ENCODE measurements around the gene CATSPERB.

Gene CATSPERB, protein sequence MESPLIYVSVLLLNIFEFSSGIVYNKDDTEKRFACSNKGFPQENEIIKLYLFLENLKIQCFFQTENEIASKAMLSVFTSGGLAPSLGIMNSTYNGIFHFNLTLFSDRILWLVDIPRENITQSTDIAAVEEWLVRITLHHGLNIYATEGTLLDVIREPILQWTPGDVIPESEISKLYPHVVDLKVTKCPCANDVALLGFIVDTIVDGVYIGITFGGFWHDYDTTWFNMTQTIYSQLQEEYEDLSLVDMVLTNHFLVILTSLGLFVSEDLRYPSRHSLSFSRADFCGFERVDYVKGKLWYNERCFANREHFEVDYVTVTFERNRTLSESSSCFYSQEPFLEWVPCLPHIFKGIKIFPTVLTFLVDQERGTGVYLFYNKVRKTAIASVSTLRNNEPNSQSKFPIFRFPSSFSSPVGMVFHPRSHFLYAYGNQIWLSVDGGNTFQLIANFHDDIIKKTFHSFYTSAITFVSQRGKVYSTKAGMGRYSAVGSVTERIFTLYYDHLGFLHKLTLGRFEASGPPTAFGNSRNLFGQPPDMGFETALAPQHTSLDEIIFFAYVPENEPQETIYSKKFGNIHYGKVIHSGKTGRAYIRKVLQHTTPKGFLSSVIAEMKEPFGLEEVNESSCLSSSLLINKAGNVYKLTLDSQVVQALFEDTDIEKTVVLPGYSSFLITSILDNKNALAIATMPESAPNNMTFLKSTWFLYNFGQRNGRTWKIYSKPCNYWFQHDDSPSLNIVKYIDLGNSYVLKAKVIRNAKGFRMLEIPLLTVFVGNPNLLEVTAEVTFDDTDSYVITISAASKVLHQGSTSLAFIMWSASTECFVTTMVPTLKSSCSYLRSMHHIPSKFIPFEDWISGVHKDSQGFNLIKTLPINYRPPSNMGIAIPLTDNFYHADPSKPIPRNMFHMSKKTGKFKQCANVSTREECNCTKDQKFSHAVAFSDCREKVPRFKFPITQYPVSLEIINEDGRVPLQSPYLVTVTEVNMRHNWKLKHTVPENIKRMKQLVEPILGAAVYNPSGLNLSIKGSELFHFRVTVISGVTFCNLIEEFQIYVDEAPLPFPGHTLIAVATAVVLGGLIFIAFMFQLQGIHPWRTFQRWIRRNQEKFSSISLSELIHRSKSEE

DNA sequence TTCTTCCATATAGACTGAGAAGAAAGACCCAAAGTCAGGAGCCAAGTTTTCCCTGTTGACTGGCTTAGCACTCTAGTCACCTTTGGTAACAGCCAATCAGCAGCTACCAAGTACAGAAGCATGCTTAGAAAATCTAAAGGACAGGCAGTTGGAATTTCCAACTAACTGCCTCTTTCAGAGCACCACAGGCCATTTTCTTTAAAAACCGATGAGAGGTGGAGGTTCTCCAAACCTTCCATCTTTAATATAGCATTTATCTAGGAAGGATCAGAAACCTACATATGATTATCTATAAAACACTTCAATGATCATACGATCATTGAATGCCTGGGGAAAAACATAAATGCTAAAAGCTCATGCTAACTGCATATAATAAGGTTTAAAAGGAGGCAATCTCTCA, at the start of gene CATSPERB:
Gene CATSPERB (minus strand): TSS at position 101 of the 400 bp plus-strand sequence. CDS start 2,607 bp downstream, outside the sequence.
- Histone ChIP-seq H3K27me3 (ENCODE audit: control insufficient read depth, insufficient read depth, low read length) (no peaks in the 10 kb centered on the region), H3K9ac (ENCODE audit: low read depth, low read length) (no peak within 1 kb of the TSS), H3K36me3 (ENCODE audit: control insufficient read depth, insufficient read depth, low read length) (no peaks in the 10 kb centered on the region), H3K4me1 (ENCODE audit: control insufficient read depth, insufficient read depth, low read length) (no peaks in the 10 kb centered on the region), H3K4me3 (ENCODE audit: low read depth, low read length) (no peak within 1 kb of the TSS), H3K9me3 (ENCODE audit: control insufficient read depth, insufficient read depth, low read length) (no peaks in the 10 kb centered on the region)

DNA sequence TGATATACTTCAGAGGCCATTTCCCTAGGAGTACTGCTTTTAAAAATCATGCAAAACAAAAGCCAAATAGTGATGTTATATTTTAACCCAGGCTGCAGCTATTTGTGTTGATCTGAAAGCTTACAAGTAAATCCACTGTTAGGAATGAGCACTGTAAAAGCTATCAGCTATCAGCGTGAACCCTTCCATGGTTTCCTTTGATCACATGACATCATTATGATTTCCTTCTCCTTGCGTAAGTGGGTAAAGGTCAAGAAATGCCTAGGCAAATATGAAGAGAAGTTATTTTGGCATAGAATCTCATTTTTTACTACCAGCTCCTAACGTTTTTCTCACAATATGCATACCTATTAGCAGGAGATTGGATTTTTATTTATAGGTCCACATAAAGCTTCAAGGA, 48.6 kb upstream of the CATSPERB start:
- Histone ChIP-seq H3K27me3 (ENCODE audit: control insufficient read depth, insufficient read depth, low read length) (no peaks in the 10 kb centered on the region), H3K36me3 (ENCODE audit: control insufficient read depth, insufficient read depth, low read length) (no peaks in the 10 kb centered on the region), H3K4me3 (ENCODE audit: low read depth, low read length) (no peak overlapping the region), H3K9me3 (ENCODE audit: control insufficient read depth, insufficient read depth, low read length) (no peaks in the 10 kb centered on the region), H3K4me1 (ENCODE audit: control insufficient read depth, insufficient read depth, low read length) (no peaks in the 10 kb centered on the region), H3K9ac (ENCODE audit: low read depth, low read length) (no peak overlapping the region)

DNA sequence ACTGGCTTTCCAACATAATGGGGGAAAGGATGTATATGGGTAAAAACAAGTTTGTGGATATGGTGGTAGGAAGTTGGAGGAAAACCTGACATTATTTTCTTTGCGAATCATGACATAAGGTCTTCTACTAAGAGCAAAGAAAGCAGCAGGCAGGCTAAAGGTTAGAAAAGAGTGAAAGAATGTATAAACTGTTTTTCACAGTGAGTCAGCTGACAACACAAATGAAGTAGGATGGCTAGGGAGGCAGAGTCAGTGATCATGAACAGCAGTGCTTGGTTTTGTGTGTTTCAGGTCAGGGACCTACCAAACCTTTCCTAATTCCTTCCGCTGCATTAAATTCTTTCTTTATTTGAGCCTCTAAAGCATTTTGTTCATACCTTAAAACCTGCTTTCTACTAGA, 46.3 kb upstream of the CATSPERB start:
- Histone ChIP-seq H3K36me3 (ENCODE audit: control insufficient read depth, insufficient read depth, low read length) (no peaks in the 10 kb centered on the region), H3K4me1 (ENCODE audit: control insufficient read depth, insufficient read depth, low read length) (no peaks in the 10 kb centered on the region), H3K27me3 (ENCODE audit: control insufficient read depth, insufficient read depth, low read length) (no peaks in the 10 kb centered on the region), H3K9ac (ENCODE audit: low read depth, low read length) (no peak overlapping the region), H3K4me3 (ENCODE audit: low read depth, low read length) (no peak overlapping the region), H3K9me3 (ENCODE audit: control insufficient read depth, insufficient read depth, low read length) (no peaks in the 10 kb centered on the region)

DNA sequence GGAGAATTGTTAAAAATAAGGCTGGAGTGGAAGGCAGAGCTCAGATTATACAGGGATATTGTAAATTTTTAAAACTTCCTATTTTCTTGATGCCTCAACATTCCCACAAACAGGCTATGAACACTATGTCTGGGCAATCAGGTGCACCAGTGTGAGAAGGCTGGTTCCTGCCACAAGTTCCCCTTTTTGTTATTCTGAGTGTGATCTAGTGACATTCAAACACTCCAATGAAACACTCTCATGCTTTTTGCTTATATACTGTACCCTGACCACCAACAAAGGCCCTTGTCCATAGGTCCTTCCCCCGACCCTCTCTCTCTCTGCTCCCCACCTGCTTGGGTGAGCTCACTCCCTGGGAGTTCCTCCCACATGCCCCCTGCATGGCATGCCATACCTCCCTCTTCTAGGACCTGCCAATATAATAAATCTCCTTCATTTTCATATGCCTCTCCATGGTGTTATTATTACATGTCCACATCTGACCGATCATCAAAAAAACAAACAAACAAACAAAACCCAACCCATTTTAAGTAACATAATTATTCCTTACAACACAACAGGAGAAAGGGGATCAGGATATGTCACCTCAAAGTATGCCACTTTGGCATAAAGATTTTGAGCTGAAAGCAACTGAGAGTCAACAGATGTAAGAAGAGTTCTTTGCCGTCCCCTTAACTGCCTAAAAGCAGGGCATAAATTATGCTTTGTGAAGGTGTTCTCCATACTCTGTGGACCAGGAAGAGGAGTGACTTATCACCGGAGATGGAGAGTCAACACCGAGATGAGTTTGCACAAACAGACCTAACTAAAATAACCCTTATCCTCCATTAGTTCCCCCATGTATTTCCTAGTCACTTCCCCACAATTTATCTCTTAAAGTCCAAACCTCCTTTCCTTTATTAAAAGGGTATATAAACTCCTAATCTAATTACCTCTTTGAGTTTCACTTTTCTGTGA, 42.5 kb upstream of the CATSPERB start:
- no peaks in the 10 kb centered on the region for H3K27me3 ChIP-seq (ENCODE audit: control insufficient read depth, insufficient read depth, low read length)
- H3K36me3 ChIP-seq (ENCODE audit: control insufficient read depth, insufficient read depth, low read length), result no peaks in the 10 kb centered on the region
- no peaks in the 10 kb centered on the region for H3K4me1 ChIP-seq (ENCODE audit: control insufficient read depth, insufficient read depth, low read length)
- no peaks in the 10 kb centered on the region for H3K9me3 ChIP-seq (ENCODE audit: control insufficient read depth, insufficient read depth, low read length)
- no peak overlapping the region for H3K4me3 ChIP-seq (ENCODE audit: low read depth, low read length)
- H3K9ac ChIP-seq (ENCODE audit: low read depth, low read length), result no peak overlapping the region

DNA sequence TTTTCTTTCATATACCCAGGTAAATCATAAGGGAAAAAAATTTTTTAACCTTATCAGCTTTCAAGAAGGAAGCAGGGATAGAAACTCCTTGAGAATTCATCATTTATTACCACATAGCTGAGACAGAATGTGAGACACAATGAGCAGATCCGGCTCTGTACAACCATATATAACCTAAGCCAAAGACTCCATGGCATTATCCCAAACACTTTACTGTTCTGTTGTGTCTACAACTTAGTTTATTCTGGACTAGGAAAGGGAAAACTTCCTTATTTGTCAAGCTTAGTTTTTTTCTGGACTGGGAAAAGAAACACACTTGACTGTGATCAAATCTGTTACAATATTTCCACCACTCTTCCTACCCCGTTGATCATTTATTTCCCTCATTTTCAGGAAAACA, 38.3 kb upstream of the CATSPERB start:
- Histone ChIP-seq H3K4me3 (ENCODE audit: low read depth, low read length) (no peak overlapping the region), H3K27me3 (ENCODE audit: control insufficient read depth, insufficient read depth, low read length) (no peaks in the 10 kb centered on the region), H3K9ac (ENCODE audit: low read depth, low read length) (no peak overlapping the region), H3K36me3 (ENCODE audit: control insufficient read depth, insufficient read depth, low read length) (no peaks in the 10 kb centered on the region), H3K9me3 (ENCODE audit: control insufficient read depth, insufficient read depth, low read length) (no peaks in the 10 kb centered on the region), H3K4me1 (ENCODE audit: control insufficient read depth, insufficient read depth, low read length) (no peaks in the 10 kb centered on the region)

DNA sequence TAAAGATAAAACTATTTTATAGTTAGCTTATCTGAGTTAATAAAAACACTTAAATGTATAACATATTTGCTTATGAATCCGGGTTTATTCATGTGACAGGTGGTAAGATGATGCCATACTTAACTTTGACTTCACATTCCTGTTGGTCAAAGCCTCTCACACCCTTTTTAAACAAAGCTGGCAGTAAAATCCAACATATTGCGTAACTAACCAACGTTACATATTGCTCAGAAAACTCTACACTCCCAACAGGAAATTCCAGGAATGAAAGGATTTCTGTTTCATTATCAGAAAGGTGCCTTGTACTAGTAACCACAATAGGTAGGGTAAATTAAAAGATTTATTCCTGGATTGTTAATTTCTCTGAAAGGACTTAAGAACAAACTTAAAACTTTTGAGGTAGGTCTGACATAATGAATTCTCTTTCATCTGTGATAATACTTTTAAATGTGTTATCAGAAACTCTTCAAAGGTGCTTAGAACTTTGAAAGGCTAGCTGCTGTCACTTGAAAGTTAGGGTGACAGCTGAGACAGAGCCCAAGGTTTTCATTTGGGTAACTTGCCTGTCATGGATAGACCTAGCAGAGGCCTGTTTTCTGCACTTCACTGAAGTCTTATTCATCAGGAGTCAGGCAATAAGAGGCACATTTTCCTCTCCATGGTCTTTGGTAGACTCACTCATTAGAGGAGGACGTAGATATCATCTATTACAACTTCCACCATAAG, 23.8 kb upstream of the CATSPERB start:
- Histone ChIP-seq H3K36me3 (ENCODE audit: control insufficient read depth, insufficient read depth, low read length) (no peaks in the 10 kb centered on the region), H3K4me3 (ENCODE audit: low read depth, low read length) (no peak overlapping the region), H3K9ac (ENCODE audit: low read depth, low read length) (no peak overlapping the region), H3K27me3 (ENCODE audit: control insufficient read depth, insufficient read depth, low read length) (no peaks in the 10 kb centered on the region), H3K9me3 (ENCODE audit: control insufficient read depth, insufficient read depth, low read length) (no peaks in the 10 kb centered on the region), H3K4me1 (ENCODE audit: control insufficient read depth, insufficient read depth, low read length) (no peaks in the 10 kb centered on the region)

DNA sequence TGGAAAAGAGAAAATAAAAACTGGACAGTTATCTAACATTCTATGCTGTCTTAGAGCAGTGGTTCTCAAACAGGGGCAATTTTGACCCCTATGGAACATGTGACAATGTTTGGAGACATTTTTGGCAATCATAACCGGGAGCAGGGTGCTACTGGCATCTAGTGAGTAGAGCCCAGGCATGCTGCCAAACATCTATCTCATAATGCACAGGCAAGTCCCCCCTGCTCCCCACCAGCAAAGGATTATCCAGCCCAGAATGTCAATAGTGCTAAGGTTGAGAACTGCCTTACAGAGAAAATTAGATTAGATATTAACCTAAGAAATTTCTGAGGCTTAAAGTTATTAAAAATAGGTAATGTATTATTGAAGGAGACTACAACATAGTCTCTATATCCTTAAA, 22.9 kb upstream of the CATSPERB start:
- no peaks in the 10 kb centered on the region for H3K9me3 ChIP-seq (ENCODE audit: control insufficient read depth, insufficient read depth, low read length)
- H3K27me3 ChIP-seq (ENCODE audit: control insufficient read depth, insufficient read depth, low read length), result no peaks in the 10 kb centered on the region
- H3K4me3 ChIP-seq (ENCODE audit: low read depth, low read length), result no peak overlapping the region
- no peak overlapping the region for H3K9ac ChIP-seq (ENCODE audit: low read depth, low read length)
- H3K4me1 ChIP-seq (ENCODE audit: control insufficient read depth, insufficient read depth, low read length), result no peaks in the 10 kb centered on the region
- no peaks in the 10 kb centered on the region for H3K36me3 ChIP-seq (ENCODE audit: control insufficient read depth, insufficient read depth, low read length)

DNA sequence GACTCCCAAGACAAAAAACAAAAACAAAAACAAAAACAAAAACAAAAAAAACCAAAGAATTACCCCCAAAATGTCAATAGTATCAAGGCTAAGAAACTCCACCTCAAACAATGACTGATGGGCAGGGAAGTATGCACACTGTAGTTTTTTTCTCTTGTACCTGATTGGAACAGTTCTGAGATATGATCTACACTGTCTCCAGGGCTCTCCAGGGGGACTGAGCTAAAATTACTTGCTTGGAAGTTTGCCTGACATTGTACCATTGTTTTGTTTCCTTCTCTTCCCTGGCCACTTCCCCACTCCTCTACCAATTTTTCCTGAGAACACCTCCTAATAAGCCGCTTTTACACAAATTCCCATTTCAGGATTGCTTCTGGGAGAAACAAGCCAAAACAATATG, 22.3 kb upstream of the CATSPERB start:
- no peaks in the 10 kb centered on the region for H3K36me3 ChIP-seq (ENCODE audit: control insufficient read depth, insufficient read depth, low read length)
- no peak overlapping the region for H3K4me3 ChIP-seq (ENCODE audit: low read depth, low read length)
- no peaks in the 10 kb centered on the region for H3K27me3 ChIP-seq (ENCODE audit: control insufficient read depth, insufficient read depth, low read length)
- no peaks in the 10 kb centered on the region for H3K4me1 ChIP-seq (ENCODE audit: control insufficient read depth, insufficient read depth, low read length)
- no peak overlapping the region for H3K9ac ChIP-seq (ENCODE audit: low read depth, low read length)
- no peaks in the 10 kb centered on the region for H3K9me3 ChIP-seq (ENCODE audit: control insufficient read depth, insufficient read depth, low read length)

DNA sequence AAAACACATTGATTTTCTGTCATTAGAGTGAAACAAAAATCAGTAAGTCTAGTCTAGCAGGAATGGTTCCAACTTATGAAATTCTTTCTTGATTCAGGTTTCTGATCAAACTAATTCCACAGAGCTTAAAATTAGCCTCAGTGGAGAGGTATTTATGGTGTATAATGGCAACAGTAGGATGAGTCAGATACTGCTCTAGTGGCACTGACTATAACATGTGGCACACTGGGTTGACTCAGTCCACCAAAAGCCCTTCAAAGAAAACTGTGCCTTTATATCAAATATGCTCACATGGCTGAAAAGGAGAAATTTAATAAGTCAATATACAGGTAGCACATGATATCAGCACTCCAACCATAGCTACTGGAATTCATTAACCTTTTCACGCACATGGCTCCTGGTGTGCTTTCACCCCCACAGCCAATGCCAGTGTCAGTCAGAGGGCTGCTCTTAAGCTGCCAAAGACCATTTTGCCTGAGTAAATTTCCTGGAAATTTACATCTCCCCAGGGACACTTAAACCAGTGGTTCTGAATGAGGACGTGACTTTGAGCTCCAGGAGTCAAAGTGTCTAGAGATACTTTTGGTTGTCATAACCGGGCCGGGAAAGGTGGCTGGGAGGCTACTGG, 21.7 kb upstream of the CATSPERB start:
- Histone ChIP-seq H3K4me3 (ENCODE audit: low read depth, low read length) (no peak overlapping the region), H3K4me1 (ENCODE audit: control insufficient read depth, insufficient read depth, low read length) (no peaks in the 10 kb centered on the region), H3K36me3 (ENCODE audit: control insufficient read depth, insufficient read depth, low read length) (no peaks in the 10 kb centered on the region), H3K9me3 (ENCODE audit: control insufficient read depth, insufficient read depth, low read length) (no peaks in the 10 kb centered on the region), H3K9ac (ENCODE audit: low read depth, low read length) (no peak overlapping the region), H3K27me3 (ENCODE audit: control insufficient read depth, insufficient read depth, low read length) (no peaks in the 10 kb centered on the region)

DNA sequence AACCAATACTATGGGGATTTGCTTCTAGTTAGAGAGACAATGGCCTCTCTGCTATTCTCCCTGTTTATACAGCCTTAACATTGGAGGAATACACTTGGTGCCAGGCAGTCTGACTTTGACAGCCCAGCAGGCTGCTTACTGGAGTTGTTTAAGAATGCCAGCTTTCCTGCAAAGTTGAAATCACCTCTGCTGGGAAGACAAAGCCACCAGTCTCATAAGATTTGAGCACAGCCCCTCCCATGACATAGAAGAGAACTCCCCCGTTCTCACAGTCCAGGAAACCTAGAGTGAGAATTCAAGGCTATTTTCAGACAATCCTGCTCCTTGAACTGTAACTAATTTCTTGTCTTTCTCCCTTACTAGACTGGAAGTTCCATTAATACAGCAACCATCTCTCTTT, 21.1 kb upstream of the CATSPERB start:
- Histone ChIP-seq H3K27me3 (ENCODE audit: control insufficient read depth, insufficient read depth, low read length) (no peaks in the 10 kb centered on the region), H3K9ac (ENCODE audit: low read depth, low read length) (no peak overlapping the region), H3K9me3 (ENCODE audit: control insufficient read depth, insufficient read depth, low read length) (no peaks in the 10 kb centered on the region), H3K36me3 (ENCODE audit: control insufficient read depth, insufficient read depth, low read length) (no peaks in the 10 kb centered on the region), H3K4me3 (ENCODE audit: low read depth, low read length) (no peak overlapping the region), H3K4me1 (ENCODE audit: control insufficient read depth, insufficient read depth, low read length) (no peaks in the 10 kb centered on the region)

Data from iPS-15b (cell line).